ENCODE measurements around the gene GIN1. TPM values are rescaled to one million over a fixed set of nuclear protein-coding genes. Genes with fewer than 3 reads are reported as not detected.

GIN1 gene
- total RNA-seq, 1 experiment from 2014 or later, result 6.6 TPM

GRCh38 chr5:103102234-103102633, 17.7 kb downstream of the GIN1 start:
- Histone ChIP-seq H3K4ac (ENCODE audit: low read depth, low read length) (no peak overlapping the region), H3K4me1 (ENCODE audit: insufficient read depth, low read length) (no peaks in the 10 kb centered on the region), H3K23ac (ENCODE audit: insufficient read length, low read depth, low read length) (no peak overlapping the region), H2BK12ac (ENCODE audit: insufficient read length, low read depth, low read length) (no peak overlapping the region), H3K4me2 (ENCODE audit: insufficient read depth, insufficient read length, low read length) (no peak overlapping the region), H3K79me1 (ENCODE audit: insufficient read depth, low read depth, low read length, poor library complexity, severe bottlenecking) (no peaks in the 10 kb centered on the region), H2AFZ (ENCODE audit: low read length) (no peak overlapping the region), H3K9ac (ENCODE audit: extremely low read depth, insufficient read length, low read length) (no peak overlapping the region), H3K14ac (ENCODE audit: insufficient read depth, low read length) (no peak overlapping the region), H4K5ac (ENCODE audit: insufficient read length, low read depth, low read length) (no peak overlapping the region), H3K27me3 (ENCODE audit: insufficient read depth, low read length) (no peaks in the 10 kb centered on the region), H2BK20ac (ENCODE audit: low read depth, low read length, poor library complexity, severe bottlenecking) (no peak overlapping the region), H3K79me2 (ENCODE audit: insufficient read depth, low read length) (no peaks in the 10 kb centered on the region), H3K18ac (ENCODE audit: insufficient read length, low read depth, low read length) (no peak overlapping the region), H2AK5ac (ENCODE audit: insufficient read length, low read length) (no peak overlapping the region), H4K91ac (ENCODE audit: insufficient read length, low read depth, low read length) (no peak overlapping the region), H2BK120ac (ENCODE audit: low read depth, low read length, poor library complexity, severe bottlenecking) (no peak overlapping the region), H3K27ac (ENCODE audit: insufficient read length, low read depth, low read length) (no peak overlapping the region), H3T11ph (ENCODE audit: low read length) (no peak overlapping the region), H3K9me3 (ENCODE audit: control insufficient read depth, low read depth, low read length) (no peaks in the 10 kb centered on the region), H4K8ac (replicated peaks; ENCODE audit: insufficient read length, low read depth, low read length) (no peak overlapping the region), H3K23me2 (ENCODE audit: insufficient read length, low read depth, low read length, poor library complexity, severe bottlenecking) (no peaks in the 10 kb centered on the region), H4K20me1 (ENCODE audit: control insufficient read depth, insufficient read depth, insufficient read length) (no peaks in the 10 kb centered on the region), H2BK5ac (ENCODE audit: insufficient read length, low read length) (no peak overlapping the region), H2BK15ac (ENCODE audit: low read depth, low read length) (no peak overlapping the region), H3K56ac (ENCODE audit: insufficient read length, low read depth, low read length) (no peak overlapping the region)
- Mint-ChIP-seq H3K9me3 (no peaks in the 10 kb centered on the region), H3K4me3 (no peak overlapping the region), H3K36me3 (ENCODE audit: insufficient read depth in 1 of 3, low read depth in 3 of 3) (peaks cover 0 to 11% (median 8%) of the 10 kb centered on the region in 3 experiments; a peak in 4 of 7 replicates), H3K27me3 (ENCODE audit: low read depth) (no peaks in the 10 kb centered on the region), H3K27ac (no peak overlapping the region; a peak in 2 of 7 replicates), H3K4me1 (no peaks in the 10 kb centered on the region)
- no peak for DNase-seq
- WGBS (ENCODE audit: extremely low coverage, insufficient read length, low lambda C conversion rate), result no CpG with 5 or more reads among the region's 1 CpG
- TF ChIP-seq CTCF (conservative IDR thresholded peaks at IDR 0.05), result no peak
